BE2C (cell line): Measurements from ENCODE around the gene TNFRSF1B.

ENCODE experiments used
- DNase-seq: peaks from one replicate; pipeline ENCODE4 v3.0.0-alpha.2; 2020
- H3K27me3 ChIP-seq: fragments of 250-450 bp; sonication (Bioruptor Pico); 2 replicates; pipeline ENCODE4 v1.5.1; 2020; ENCODE audit warnings: mild to moderate bottlenecking
- H3K36me3 ChIP-seq: fragments of 250-450 bp; sonication (Bioruptor Pico); 2 replicates; pipeline ENCODE4 v1.5.1; 2020; ENCODE audit warnings: mild to moderate bottlenecking
- H3K4me1 ChIP-seq: fragments of 250-450 bp; sonication (Bioruptor Pico); 2 replicates; pipeline ENCODE4 v1.5.1; 2020
- H3K4me3 ChIP-seq: 2 replicates; pipeline ENCODE4 v1.5.1; 2011; ENCODE audit warnings: low read depth, low read length
- H3K9me3 ChIP-seq: fragments of 250-450 bp; sonication (Bioruptor Pico); 2 replicates; pipeline ENCODE4 v1.5.1; 2020
- TF ChIP-seq, protein P1 (sequence below): IDR thresholded peaks from 2 replicates; pipeline ENCODE4 v1.5.1; 2012; ENCODE audit warnings: mild to moderate bottlenecking, low read depth, low read length

TNFRSF1B gene

DNA sequence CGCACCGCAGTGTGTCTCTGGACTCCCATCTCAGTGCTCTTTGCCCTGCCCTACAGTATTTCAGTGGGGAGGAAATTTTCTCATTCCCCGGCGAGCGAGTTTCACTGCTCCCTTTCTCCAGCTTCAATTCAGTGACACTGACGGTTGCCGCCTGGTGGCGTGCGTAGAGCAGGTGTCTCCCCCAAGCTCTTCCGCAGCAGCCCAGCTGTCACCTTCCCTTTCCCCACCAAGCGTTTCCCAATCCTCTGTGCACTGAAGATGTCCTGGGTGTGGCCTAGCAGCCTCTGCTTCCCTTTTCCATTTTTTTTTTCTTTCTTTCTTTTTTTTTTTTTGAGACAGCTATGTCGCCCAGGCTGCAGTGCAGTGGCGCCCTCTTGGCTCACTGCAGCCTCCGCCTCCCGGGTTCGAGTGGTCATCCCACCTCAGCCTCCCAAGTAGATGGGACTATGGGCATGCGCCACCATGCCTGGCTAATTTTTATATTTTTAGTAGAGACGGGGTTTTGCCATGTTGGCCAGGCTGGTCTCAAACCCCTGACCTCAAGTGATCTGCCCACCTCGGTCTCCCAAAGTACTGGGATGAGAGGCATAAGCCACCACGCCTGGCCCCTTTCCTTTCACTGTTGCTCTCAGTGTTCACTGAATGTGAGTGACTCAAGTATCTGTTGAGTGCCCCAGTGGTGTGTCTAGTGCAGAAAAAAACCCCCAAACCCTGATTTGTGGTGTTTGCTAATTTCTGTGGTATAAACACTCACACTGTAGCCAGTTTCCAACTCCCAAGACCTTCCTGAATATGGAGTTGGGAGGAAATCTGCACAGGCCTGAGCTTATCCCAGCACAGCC, 30.1 kb downstream of the TNFRSF1B start:
- Histone ChIP-seq H3K9me3 (no peaks in the 10 kb centered on the region), H3K4me3 (no peak overlapping the region), H3K36me3 (no peaks in the 10 kb centered on the region), H3K27me3 (no peaks in the 10 kb centered on the region), H3K4me1 (no peaks in the 10 kb centered on the region)
- TF ChIP-seq, protein P1, sequence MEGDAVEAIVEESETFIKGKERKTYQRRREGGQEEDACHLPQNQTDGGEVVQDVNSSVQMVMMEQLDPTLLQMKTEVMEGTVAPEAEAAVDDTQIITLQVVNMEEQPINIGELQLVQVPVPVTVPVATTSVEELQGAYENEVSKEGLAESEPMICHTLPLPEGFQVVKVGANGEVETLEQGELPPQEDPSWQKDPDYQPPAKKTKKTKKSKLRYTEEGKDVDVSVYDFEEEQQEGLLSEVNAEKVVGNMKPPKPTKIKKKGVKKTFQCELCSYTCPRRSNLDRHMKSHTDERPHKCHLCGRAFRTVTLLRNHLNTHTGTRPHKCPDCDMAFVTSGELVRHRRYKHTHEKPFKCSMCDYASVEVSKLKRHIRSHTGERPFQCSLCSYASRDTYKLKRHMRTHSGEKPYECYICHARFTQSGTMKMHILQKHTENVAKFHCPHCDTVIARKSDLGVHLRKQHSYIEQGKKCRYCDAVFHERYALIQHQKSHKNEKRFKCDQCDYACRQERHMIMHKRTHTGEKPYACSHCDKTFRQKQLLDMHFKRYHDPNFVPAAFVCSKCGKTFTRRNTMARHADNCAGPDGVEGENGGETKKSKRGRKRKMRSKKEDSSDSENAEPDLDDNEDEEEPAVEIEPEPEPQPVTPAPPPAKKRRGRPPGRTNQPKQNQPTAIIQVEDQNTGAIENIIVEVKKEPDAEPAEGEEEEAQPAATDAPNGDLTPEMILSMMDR = peak; percentile 48
- DNase-seq = peak; percentile 40

DNA sequence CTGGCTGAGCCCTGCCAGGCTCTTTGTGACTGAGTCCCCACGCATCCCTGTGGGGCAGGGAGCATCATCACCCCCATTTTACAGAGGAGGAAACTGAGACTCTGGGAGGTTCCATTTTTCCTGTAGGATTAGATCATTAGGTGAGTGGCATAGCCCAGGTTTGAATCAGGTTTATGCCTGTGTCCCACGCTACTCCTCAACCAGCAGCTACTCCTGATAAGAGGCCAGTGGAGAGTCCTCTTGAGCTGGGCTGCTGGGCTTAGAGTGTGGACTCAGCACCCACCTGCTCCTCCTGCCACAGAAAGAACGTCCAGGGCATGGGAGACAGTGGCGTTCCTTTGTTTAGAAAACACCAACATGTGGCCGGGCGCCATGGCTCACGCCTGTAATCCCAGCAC, 30.7 kb downstream of the TNFRSF1B start:
- H3K9me3 ChIP-seq = no peaks in the 10 kb centered on the region
- TF ChIP-seq, protein P1 = no peak
- no peaks in the 10 kb centered on the region for H3K27me3 ChIP-seq
- no peak for DNase-seq
- no peak overlapping the region for H3K4me3 ChIP-seq
- no peaks in the 10 kb centered on the region for H3K4me1 ChIP-seq
- H3K36me3 ChIP-seq = no peaks in the 10 kb centered on the region

DNA sequence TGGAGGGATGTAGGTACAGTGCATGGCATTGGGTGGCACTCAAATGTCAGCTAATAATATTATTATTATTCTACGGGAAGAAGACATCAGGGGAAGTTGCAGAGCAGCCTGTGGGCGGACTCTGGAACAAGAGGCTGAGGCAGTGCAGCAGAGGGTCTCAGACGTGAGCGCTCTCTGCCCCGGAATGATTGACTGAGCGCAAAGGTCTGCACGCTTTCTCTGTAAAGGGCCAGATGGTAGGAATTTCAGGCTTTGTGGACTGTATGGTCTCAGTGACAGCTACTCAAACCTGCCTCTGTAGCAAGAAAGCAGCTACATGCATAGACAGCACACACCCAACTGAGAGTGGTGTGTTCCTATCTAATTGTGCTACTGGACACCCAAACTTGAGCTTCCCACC, 33.4 kb downstream of the TNFRSF1B start:
- no peak for DNase-seq
- Histone ChIP-seq H3K4me3 (no peak overlapping the region), H3K4me1 (no peaks in the 10 kb centered on the region), H3K36me3 (no peaks in the 10 kb centered on the region), H3K27me3 (no peaks in the 10 kb centered on the region), H3K9me3 (no peaks in the 10 kb centered on the region)
- TF ChIP-seq, protein P1 = no peak

DNA sequence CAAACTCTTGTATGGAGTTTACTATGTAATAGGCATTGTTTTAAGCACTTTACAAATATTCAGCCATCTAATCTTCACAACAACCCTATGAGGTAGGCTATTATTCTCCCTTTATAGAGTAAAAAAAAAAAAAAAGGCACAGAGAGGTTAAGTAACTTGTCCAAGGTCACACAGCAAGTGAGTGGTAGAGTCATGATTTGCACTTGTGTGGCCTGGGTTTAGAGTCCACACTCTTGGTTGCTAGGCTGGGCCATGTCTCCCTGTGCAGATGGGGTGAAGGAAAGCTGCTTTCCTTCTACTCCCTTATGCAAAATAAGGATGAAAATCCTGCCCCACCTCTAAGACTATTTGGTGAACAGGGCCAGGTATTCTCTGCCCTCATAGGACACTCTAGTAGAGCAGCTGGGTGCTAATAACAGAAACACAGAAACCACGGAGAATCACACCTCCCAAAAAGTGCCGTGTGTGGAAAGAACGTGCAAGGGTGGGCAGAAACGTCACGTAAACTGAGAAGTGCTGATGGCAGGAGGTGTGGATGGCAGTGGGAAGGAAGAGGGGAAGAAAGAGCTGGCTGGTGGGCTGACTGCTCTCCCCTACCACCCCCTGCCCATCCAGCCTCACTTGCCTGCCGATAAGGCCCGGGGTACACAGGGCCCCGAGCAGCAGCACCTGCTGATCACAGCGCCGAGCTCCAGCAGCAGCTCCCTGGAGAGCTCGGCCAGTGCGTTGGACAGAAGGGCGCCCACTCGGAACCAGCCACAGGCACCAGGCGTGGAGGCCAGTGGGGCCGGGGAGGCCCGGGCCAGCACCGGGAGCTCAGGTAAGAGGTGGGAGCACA, 34.8 kb downstream of the TNFRSF1B start:
- DNase-seq = no peak
- H3K36me3 ChIP-seq = no peaks in the 10 kb centered on the region
- no peak overlapping the region for H3K4me3 ChIP-seq
- no peaks in the 10 kb centered on the region for H3K27me3 ChIP-seq
- H3K4me1 ChIP-seq = no peaks in the 10 kb centered on the region
- no peaks in the 10 kb centered on the region for H3K9me3 ChIP-seq
- TF ChIP-seq, protein P1 = no peak

DNA sequence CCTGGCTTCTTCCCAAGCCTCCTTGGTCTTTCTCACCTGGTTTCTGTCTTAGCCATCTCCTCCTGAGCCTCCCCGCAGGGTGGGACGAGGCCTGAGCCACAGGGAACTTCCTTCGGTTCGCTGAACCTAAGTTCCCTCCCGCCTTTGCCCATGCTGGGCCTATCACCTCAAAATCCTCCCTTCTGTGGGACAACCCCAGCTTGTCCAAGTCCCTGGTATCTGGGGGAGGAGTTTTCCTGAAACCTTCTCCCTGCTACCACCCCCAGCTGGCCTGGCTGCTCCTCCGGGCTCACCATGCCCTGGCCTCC, 35.4 kb downstream of the TNFRSF1B start:
- Histone ChIP-seq H3K4me3 (no peak overlapping the region), H3K4me1 (no peaks in the 10 kb centered on the region), H3K9me3 (no peaks in the 10 kb centered on the region), H3K27me3 (no peaks in the 10 kb centered on the region), H3K36me3 (no peaks in the 10 kb centered on the region)
- DNase-seq = no peak
- TF ChIP-seq, protein P1 = no peak

DNA sequence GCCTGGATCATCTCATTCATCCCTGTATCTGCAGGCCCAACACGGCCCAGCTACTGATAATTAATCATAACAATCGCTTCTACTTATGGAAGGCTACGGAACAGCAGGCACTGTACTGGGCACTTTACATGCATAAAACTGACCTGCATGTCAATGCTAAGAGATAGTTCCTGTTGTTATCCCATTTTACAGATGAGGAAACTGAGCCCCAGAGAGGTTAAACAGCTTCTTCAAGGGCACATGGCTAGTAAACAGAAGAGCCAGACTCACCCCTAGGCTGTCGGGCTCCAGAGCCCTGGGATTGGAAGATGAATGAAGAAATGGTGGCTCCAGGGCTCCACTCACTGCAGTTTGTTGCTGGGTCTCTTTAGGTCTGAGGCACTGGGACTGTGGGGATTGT, 35.8 kb downstream of the TNFRSF1B start:
- DNase-seq = no peak
- Histone ChIP-seq H3K4me3 (no peak overlapping the region), H3K27me3 (no peaks in the 10 kb centered on the region), H3K36me3 (no peaks in the 10 kb centered on the region), H3K4me1 (no peaks in the 10 kb centered on the region), H3K9me3 (no peaks in the 10 kb centered on the region)
- TF ChIP-seq, protein P1 = no peak
